OCI-LY3 (cell line): ENCODE results near the gene COBL.
A peak's percentile ranks its signal among the peaks of the same experiment; 100 is the strongest.

Experiments
- H2AFZ ChIP-seq: fragments of 200-600, 300-600 bp; shearing (Covaris generic); 2 replicates; pipeline ENCODE4 v1.6.0; 2014; ENCODE audit warnings: antibody characterized with exemption, low read depth, low read length
- H3K27ac ChIP-seq: fragments of 200-600, 300-600 bp; sonication (generic); 2 replicates; pipeline ENCODE4 v1.5.1; 2014; ENCODE audit warnings: mild to moderate bottlenecking, low read length, moderate library complexity, mixed read lengths
- H3K27me3 ChIP-seq: fragments of 200-600, 300-600 bp; sonication (generic); 2 replicates; pipeline ENCODE4 v1.6.1; 2014; ENCODE audit warnings: low read depth, low read length, mixed read lengths
- H3K36me3 ChIP-seq: fragments of 200-600, 300-600 bp; sonication (generic); replicated peaks from 2 replicates; pipeline ENCODE3; 2014; ENCODE audit warnings: low read depth, low read length, mixed read lengths
- H3K4me1 ChIP-seq: fragments of 300-600, 200-600 bp; sonication (generic); 2 replicates; pipeline ENCODE4 v1.6.1; 2014; ENCODE audit warnings: low read length, mixed read lengths
- H3K4me2 ChIP-seq: fragments of 200-600, 300-600 bp; sonication (generic); 2 replicates; pipeline ENCODE4 v1.6.1; 2014; ENCODE audit warnings: low read length, mixed read lengths
- H3K4me3 ChIP-seq: fragments of 300-600, 200-600 bp; sonication (generic); 2 replicates; pipeline ENCODE4 v1.5.1; 2014; ENCODE audit warnings: antibody characterized with exemption, mild to moderate bottlenecking, low read length, moderate library complexity
- H3K79me2 ChIP-seq: fragments of 300-600, 200-600 bp; shearing (Covaris generic); 2 replicates; pipeline ENCODE4 v1.6.1; 2014; ENCODE audit warnings: mild to moderate bottlenecking, low read length, mixed read lengths
- H3K9ac ChIP-seq: fragments of 300-600, 200-600 bp; shearing (Covaris generic); 2 replicates; pipeline ENCODE4 v1.6.0; 2014; ENCODE audit warnings: mild to moderate bottlenecking, low read length, moderate library complexity
- H3K9me3 ChIP-seq: fragments of 200-600, 300-600 bp; shearing (Covaris generic); 2 replicates; pipeline ENCODE4 v1.6.1; 2014; ENCODE audit warnings: low read length, mixed read lengths; ENCODE audit not compliant: insufficient read depth
- H4K20me1 ChIP-seq: fragments of 200-600, 300-600 bp; sonication (generic); 2 replicates; pipeline ENCODE4 v1.6.1; 2016; ENCODE audit warnings: low read length, mixed read lengths; ENCODE audit not compliant: insufficient read depth
- EZH2phosphoT487 ChIP-seq: fragments of 200-600 bp; shearing (Covaris generic); IDR thresholded peaks from 2 replicates; pipeline ENCODE4 v1.6.1; 2018; ENCODE audit warnings: antibody characterized with exemption, mixed run types, low read depth
- TF ChIP-seq, protein P1 (sequence below): fragments of 200-600, 300-600 bp; sonication (generic); IDR thresholded peaks from 2 replicates; pipeline ENCODE4 v1.5.1; 2014; ENCODE audit warnings: antibody characterized with exemption, low read length, low read depth

The COBL gene

GRCh38 chr7:51162724-51163329, 153.8 kb downstream of the COBL start:
- peak overlapping the region; percentile 57 for H3K4me2 ChIP-seq
- H3K27ac ChIP-seq, result no peak overlapping the region
- H3K27me3 ChIP-seq, result peaks cover 7% of the 10 kb centered on the region; the same call in 1 of the 2 replicates
- peak overlapping the region; percentile 29; the same call in 1 of the 2 replicates for H2AFZ ChIP-seq
- peaks cover 19% of the 10 kb centered on the region for H3K4me1 ChIP-seq
- no peaks in the 10 kb centered on the region for H3K36me3 ChIP-seq
- peak overlapping the region; percentile 36 for H3K4me3 ChIP-seq
- H3K79me2 ChIP-seq, result no peaks in the 10 kb centered on the region
- H3K9me3 ChIP-seq, result no peaks in the 10 kb centered on the region
- TF ChIP-seq, protein P1, sequence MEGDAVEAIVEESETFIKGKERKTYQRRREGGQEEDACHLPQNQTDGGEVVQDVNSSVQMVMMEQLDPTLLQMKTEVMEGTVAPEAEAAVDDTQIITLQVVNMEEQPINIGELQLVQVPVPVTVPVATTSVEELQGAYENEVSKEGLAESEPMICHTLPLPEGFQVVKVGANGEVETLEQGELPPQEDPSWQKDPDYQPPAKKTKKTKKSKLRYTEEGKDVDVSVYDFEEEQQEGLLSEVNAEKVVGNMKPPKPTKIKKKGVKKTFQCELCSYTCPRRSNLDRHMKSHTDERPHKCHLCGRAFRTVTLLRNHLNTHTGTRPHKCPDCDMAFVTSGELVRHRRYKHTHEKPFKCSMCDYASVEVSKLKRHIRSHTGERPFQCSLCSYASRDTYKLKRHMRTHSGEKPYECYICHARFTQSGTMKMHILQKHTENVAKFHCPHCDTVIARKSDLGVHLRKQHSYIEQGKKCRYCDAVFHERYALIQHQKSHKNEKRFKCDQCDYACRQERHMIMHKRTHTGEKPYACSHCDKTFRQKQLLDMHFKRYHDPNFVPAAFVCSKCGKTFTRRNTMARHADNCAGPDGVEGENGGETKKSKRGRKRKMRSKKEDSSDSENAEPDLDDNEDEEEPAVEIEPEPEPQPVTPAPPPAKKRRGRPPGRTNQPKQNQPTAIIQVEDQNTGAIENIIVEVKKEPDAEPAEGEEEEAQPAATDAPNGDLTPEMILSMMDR, result peak; percentile 93
- no peak for TF ChIP-seq EZH2phosphoT487
- no peaks in the 10 kb centered on the region for H4K20me1 ChIP-seq
- H3K9ac ChIP-seq, result no peak overlapping the region

DNA sequence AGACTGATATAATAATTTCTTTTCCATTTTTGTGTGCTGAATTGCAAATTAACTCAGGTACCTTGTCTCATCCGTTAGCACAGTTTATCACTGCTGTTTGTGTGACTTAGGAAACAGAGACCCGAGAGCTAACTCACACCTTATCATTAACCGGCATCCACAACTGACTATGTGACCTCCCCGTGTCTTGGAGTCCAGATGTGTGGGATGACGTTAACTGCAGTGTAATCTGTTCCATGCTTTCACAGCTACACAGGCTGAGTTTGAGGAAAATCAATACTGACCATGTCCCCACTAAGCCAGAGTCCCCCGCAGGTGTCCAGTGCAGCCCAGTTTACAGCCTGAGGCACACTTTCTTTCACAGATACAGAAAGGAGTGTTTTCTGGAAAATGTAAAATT, 154.7 kb downstream of the COBL start:
- TF ChIP-seq EZH2phosphoT487, result no peak
- TF ChIP-seq, protein P1, result no peak
- Histone ChIP-seq H3K4me2 (no peak overlapping the region), H3K9me3 (no peaks in the 10 kb centered on the region), H3K27ac (no peak overlapping the region), H3K36me3 (no peaks in the 10 kb centered on the region), H4K20me1 (no peaks in the 10 kb centered on the region), H3K4me1 (peaks cover 24% of the 10 kb centered on the region), H3K4me3 (no peak overlapping the region), H3K9ac (no peak overlapping the region), H3K27me3 (peaks cover 7% of the 10 kb centered on the region; the same call in 1 of the 2 replicates), H2AFZ (no peak overlapping the region), H3K79me2 (no peaks in the 10 kb centered on the region)

GRCh38 chr7:51160990-51161615, 155.5 kb downstream of the COBL start:
- Histone ChIP-seq H3K79me2 (no peaks in the 10 kb centered on the region), H3K4me2 (no peak overlapping the region), H4K20me1 (no peaks in the 10 kb centered on the region), H3K27me3 (peaks cover 7% of the 10 kb centered on the region; the same call in 1 of the 2 replicates), H2AFZ (no peak overlapping the region), H3K4me1 (peaks cover 33% of the 10 kb centered on the region), H3K9me3 (no peaks in the 10 kb centered on the region), H3K9ac (no peak overlapping the region), H3K27ac (no peak overlapping the region), H3K4me3 (no peak overlapping the region), H3K36me3 (no peaks in the 10 kb centered on the region)
- TF ChIP-seq EZH2phosphoT487, result no peak
- TF ChIP-seq, protein P1, result peak; percentile 94

- Histone ChIP-seq H3K79me2 (no peaks in the 10 kb centered on the region), H3K9me3 (no peaks in the 10 kb centered on the region), H2AFZ (no peak overlapping the region), H3K27ac (no peak overlapping the region), H3K27me3 (peaks cover 7% of the 10 kb centered on the region; the same call in 1 of the 2 replicates), H3K4me2 (no peak overlapping the region), H3K9ac (no peak overlapping the region), H3K4me3 (no peak overlapping the region), H4K20me1 (no peaks in the 10 kb centered on the region), H3K4me1 (peaks cover 40% of the 10 kb centered on the region), H3K36me3 (no peaks in the 10 kb centered on the region)
- TF ChIP-seq, protein P1, result no peak
- no peak for TF ChIP-seq EZH2phosphoT487
Measured at GRCh38 chr7:51160411-51160810, 156.2 kb downstream of the COBL start.
